ENCODE data around the gene KCNQ1.

KCNQ1 gene

GRCh38 chr11:2776351-2777061 lies 331.7 kb downstream of the KCNQ1 start:
- FAIRE-seq: no peak

- FAIRE-seq: no peak
Measured at GRCh38 chr11:2777386-2777785, 332.6 kb downstream of the KCNQ1 start.

DNA sequence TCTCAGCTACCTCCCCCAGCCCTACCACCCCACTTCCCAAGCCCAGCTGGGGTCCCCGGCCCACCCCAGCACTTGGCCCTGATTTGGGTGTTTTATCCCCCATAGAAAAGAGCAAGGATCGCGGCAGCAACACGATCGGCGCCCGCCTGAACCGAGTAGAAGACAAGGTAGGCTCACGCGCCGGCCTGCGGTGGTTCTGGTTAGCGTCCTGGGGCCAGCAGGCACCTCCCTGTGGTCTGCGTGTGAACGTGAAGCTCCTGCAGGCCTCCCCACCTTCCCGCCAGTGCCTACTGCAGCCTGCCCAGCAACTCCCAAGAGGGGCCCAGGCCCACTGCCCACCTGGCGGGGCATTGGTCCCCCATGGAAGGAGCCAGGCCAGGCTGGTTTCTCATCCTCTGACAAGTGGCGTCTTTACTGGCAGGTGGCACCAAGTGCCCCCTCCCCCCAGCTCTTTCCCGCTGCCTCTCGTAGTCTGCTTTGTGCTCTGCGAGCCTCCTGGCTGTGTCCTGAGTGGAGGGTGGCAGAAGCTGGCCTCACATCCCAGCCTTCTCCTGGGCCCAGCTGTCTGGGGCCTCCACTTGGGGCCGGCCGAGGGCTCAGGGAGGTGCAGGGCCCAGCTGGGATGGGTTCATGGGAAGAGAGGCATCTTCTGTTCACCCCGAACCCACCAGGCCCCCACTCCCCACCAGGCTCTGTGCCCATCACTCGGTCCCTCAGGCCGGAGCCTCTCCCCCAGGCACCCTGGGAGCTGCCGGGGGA lies 333.2 kb downstream of the KCNQ1 start:
- FAIRE-seq: no peak

DNA sequence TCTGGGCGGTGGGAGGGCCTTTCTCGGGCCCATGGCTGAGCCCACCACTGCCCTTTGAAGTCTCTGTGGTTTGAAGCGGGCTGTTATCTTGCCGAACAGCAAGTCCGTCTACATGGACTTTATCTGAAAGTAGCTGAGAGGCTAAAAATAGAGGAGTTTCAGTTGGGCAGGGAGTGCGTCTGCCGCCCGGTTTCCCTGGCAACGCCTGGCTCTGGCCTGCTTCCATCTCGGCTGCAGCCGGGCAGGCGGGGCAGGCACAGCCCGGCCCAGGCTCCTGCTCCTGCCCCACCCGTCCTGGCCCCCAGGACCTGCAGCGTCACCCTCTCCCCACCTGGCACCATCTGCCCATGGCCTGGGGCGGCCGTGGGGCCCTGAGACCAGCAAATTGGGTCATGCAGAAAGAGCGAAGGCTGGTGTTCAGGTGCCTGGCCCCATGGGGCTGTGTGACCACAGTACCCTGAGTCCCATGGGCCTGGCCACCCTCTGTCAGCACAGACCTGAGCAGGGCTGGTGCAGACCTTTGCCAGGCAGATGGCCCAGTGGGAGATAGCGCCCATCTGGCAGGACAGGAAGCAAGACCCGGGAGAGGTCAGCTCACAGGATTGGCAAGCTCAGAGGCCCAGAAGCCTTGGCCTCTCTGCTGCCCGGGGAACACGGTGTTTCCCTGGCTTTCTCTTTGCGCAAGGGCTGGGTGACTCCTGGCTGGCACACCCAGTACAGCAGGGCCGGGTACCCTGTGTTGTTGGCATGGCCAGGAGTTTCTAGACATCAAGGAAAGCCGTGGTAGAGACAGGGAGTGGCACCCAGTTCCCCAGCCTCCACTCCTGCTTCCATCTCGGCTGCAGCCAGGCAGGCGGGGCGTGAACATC lies 334.1 kb downstream of the KCNQ1 start:
- peak; percentile 80 for FAIRE-seq

- FAIRE-seq: no peak
Measured at GRCh38 chr11:2779499-2779980, 334.7 kb downstream of the KCNQ1 start.

DNA sequence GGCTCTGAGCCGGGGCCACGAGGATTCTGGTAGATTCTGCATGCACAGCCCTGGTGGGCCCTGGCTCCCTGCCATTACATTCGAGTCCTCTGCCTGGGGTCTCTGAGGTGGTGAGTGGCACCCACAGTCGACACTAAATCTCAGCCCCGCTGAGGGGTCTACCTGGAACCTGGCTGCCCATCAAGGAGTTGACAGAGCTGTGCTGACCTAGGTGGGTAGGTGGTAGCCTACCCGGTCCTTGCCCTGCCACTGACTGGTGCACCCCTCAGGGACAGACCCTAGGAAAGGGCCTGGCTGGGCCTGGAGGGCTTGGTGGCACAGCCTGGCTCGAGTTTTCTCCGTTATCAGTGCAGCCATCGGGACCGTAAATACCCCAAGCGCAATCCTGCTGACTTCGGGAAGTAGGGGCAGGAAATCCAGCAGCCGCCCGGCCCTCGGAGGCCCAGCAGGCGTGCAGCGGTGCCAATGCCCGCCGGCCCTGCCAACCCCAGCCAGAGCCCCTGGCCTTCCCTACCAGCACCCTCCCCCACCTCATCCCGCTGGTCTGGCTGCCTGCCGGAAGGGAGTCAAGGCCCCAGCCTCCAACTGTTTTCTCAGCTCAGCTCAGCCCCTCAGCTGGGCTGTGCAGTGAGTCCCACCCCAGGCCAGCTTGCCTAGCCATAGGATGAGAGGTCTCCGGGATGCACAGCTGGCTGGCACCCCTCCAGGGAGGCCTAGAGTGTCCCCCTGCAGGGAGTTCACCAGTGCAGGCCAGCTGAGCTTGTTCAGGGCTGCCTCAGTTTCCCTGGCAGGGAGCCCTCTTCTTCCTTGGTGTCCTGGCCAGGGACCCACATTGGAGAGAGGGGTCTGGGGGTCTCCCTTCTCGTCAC lies 335.4 kb downstream of the KCNQ1 start:
- no peak for FAIRE-seq

GRCh38 chr11:2780850-2781407 lies 336.1 kb downstream of the KCNQ1 start:
- no peak for FAIRE-seq

DNA sequence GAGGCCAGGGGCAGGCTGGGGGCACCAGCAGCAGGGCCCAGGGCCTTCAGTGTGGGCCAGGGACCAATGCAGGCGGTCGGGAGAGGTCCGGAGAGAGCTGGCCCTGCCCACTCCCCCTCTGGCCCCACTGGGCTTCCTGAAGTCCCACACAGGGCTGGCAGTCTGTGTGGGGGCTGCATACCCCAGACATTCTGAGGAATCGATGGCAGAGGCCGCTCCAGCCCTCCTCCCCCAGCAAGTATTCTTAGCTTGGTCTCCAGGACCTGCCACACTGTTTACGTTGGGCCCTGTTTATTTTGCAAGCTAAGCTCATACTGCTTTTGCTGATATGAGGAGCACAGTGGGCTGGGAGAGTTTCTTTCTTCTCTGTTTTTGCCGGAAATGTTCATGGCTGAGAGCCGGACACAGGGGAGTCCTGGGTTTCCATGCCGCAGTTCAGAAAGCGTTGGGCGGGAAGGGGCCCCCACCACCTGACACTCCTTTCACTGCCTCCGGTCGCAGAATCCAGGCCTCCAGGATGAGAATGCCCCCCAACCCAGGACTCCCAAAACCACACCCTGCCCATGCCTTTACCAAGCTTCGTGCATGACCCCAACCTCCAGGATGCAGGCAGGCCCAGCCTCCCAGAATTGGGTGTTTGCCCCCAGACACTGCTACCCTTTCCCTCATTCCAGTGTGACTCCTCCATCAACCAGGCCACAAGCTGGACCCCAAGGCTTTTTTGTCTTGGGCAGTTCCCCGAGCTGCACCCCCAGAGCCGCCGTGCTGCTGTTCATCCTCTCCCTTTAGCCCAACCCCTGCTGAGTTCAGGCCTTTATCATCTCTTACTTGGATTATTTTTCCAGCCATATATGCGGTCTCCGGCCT lies 336.8 kb downstream of the KCNQ1 start:
- FAIRE-seq: no peak

DNA sequence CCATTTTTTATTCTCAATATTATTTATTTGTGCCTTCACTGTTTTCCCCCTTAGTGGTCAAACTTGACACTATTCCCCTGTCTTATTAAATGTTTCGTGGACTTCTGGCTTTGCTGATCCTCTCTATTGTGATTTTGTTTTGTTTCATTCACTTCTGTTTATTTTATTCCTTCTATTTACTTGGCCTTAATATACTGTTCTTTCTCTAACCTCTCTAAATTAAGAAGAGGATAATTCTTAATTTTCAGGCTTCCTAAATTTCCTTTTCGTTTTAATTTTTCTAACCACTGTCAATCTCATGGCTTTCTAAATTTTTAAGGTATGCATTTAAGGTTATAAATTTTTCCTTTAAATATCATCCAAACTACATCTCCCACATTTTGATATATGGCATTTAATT lies 338.0 kb downstream of the KCNQ1 start:
- FAIRE-seq: no peak

- FAIRE-seq: peak; percentile 56
Measured at GRCh38 chr11:2783536-2784082, 338.8 kb downstream of the KCNQ1 start.

GRCh38 chr11:2787816-2788167 lies 343.0 kb downstream of the KCNQ1 start:
- no peak for FAIRE-seq

GRCh38 chr11:2788168-2789071 lies 343.6 kb downstream of the KCNQ1 start:
- no peak for FAIRE-seq

DNA sequence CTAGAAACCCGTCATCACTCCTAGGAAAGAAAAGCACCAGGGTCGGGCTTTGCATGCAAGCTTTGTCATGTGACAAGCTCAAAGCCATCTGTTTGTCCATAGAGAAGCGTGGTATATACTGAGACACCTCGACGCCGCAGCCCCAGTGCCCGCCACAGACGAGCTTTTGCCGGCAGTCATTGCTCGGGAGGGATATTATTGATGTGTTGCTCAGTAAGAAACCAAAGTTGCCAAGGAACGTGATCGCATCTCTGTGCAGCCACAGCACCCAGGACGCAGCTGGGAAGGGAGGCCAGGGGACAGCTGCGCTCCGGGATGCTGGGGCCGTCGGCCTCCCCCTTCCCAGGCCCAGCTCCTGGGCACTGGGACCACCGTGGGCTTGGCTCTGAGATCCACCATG lies 344.5 kb downstream of the KCNQ1 start:
- no peak for FAIRE-seq

- FAIRE-seq: no peak
Measured at GRCh38 chr11:2789791-2790567, 345.2 kb downstream of the KCNQ1 start.

GRCh38 chr11:2790568-2790921 lies 345.7 kb downstream of the KCNQ1 start:
- FAIRE-seq: no peak

GRCh38 chr11:2791139-2791520 lies 346.3 kb downstream of the KCNQ1 start:
- FAIRE-seq: no peak

GRCh38 chr11:2791521-2792380 lies 346.9 kb downstream of the KCNQ1 start:
- FAIRE-seq: no peak
